ENCODE measurements around the gene FAM180B.

The FAM180B gene

DNA sequence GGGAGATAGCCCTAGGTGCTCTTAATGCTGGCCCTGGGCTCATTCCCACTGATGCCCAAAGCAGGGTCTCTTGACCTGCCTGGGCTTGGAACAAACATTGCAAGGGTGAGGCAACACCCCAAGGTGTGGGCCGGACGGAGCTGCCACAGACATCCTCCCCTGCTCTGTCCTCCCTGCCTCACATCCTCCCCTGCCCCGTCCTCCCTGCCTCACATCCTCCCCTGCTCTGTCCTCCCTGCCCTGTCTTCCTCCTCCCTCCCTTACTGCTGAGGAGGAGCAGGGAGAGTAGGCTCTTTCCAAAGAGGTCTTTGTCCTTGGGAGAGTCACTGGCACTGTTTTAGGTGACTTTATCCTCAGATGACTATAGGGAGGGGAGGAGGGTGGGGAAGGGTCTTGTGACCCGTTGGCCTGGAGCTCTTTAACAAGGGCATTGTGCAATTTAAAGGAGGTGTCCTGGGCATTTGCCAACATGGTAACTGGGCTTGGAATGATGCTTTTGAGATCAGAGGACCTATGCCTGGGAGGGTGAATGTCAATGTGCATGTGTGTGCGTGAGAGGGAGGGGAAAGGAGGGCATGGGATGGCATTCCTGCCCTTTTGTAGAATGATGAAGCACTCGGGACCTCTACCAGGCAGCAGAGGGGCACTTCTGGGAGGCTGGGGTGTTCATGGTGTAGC is 700 bp downstream of the FAM180B start:
- Histone ChIP-seq H3K9me2 (ENCODE audit: low read depth, low read length) (no peaks in the 10 kb centered on the region), H3K4me1 (ENCODE audit: insufficient read depth, low read length, severe bottlenecking) (no peaks in the 10 kb centered on the region), H3K36me3 (ENCODE audit: insufficient read depth, low read length) (peaks cover 32% of the 10 kb centered on the region), H3K27ac (ENCODE audit: low read depth, low read length, poor library complexity, severe bottlenecking) (no peak overlapping the region), H2AFZ (ENCODE audit: low read length) (no peak overlapping the region), H3K9me3 (ENCODE audit: low read length) (no peaks in the 10 kb centered on the region), H3K4me3 (ENCODE audit: low read depth, low read length, poor library complexity, severe bottlenecking) (no peak overlapping the region), H3K27me3 (ENCODE audit: insufficient read depth, low read length) (no peaks in the 10 kb centered on the region), H3F3A (ENCODE audit: insufficient read depth, low read length) (0 out of 2 replicates have a peak, but pooled peaks cover 4% of the 10 kb centered on the region), H3K9ac (ENCODE audit: low read length) (no peak overlapping the region), H4K20me1 (ENCODE audit: insufficient read depth, low read length) (no peaks in the 10 kb centered on the region), H3K4me2 (ENCODE audit: low read length) (no peak overlapping the region), H3K79me2 (ENCODE audit: insufficient read depth, low read length) (no peaks in the 10 kb centered on the region)
- no peak for TF ChIP-seq EZH2 (IDR thresholded peaks at IDR 0.05; ENCODE audit: borderline replicate concordance, low read length)
- TF ChIP-seq, protein P1, sequence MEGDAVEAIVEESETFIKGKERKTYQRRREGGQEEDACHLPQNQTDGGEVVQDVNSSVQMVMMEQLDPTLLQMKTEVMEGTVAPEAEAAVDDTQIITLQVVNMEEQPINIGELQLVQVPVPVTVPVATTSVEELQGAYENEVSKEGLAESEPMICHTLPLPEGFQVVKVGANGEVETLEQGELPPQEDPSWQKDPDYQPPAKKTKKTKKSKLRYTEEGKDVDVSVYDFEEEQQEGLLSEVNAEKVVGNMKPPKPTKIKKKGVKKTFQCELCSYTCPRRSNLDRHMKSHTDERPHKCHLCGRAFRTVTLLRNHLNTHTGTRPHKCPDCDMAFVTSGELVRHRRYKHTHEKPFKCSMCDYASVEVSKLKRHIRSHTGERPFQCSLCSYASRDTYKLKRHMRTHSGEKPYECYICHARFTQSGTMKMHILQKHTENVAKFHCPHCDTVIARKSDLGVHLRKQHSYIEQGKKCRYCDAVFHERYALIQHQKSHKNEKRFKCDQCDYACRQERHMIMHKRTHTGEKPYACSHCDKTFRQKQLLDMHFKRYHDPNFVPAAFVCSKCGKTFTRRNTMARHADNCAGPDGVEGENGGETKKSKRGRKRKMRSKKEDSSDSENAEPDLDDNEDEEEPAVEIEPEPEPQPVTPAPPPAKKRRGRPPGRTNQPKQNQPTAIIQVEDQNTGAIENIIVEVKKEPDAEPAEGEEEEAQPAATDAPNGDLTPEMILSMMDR (IDR thresholded peaks at IDR 0.05; ENCODE audit: low read length) = no peak

DNA sequence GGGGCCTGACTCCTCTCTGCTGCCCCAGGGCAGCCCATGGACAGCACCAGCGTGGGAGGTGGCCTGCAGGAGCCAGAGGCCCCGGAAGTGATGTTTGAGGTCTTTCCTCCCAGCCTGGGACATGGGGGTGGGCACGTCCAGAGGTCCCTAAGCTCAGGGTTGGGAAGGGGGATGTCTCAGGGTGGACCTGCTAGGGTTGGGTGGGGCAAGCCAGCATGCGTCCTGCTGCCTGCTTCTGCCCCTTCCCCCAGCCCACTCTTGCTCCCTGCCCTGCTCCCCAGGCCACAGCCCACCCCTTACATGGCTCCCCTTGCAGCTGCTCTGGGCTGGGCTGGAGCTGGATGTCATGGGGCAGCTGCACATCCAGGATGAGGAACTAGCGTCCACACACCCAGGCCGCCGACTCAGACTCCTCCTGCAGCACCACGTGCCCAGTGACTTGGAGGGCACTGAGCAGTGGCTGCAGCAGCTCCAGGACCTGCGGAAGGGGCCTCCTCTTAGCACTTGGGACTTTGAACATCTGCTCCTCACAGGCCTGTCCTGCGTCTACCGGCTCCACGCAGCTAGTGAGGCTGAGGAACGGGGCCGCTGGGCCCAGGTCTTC is 1.3 kb downstream of the FAM180B start:
- Histone ChIP-seq H3K27ac (ENCODE audit: low read depth, low read length, poor library complexity, severe bottlenecking) (no peak overlapping the region), H3K4me3 (ENCODE audit: low read depth, low read length, poor library complexity, severe bottlenecking) (no peak overlapping the region), H4K20me1 (ENCODE audit: insufficient read depth, low read length) (no peaks in the 10 kb centered on the region), H3K9me3 (ENCODE audit: low read length) (no peaks in the 10 kb centered on the region), H3K79me2 (ENCODE audit: insufficient read depth, low read length) (no peaks in the 10 kb centered on the region), H3K36me3 (ENCODE audit: insufficient read depth, low read length) (peaks cover 26% of the 10 kb centered on the region), H3K4me2 (ENCODE audit: low read length) (no peak overlapping the region), H3K4me1 (ENCODE audit: insufficient read depth, low read length, severe bottlenecking) (no peaks in the 10 kb centered on the region), H3K9me2 (ENCODE audit: low read depth, low read length) (no peaks in the 10 kb centered on the region), H2AFZ (ENCODE audit: low read length) (no peak overlapping the region), H3F3A (ENCODE audit: insufficient read depth, low read length) (0 out of 2 replicates have a peak, but pooled peaks cover 4% of the 10 kb centered on the region), H3K27me3 (ENCODE audit: insufficient read depth, low read length) (no peaks in the 10 kb centered on the region), H3K9ac (ENCODE audit: low read length) (no peak overlapping the region)
- TF ChIP-seq, protein P1 (IDR thresholded peaks at IDR 0.05; ENCODE audit: low read length) = no peak
- no peak for TF ChIP-seq EZH2 (IDR thresholded peaks at IDR 0.05; ENCODE audit: borderline replicate concordance, low read length)

GRCh38 chr11:47589118-47589517 is 2.6 kb downstream of the FAM180B start:
- H3K4me3 ChIP-seq (ENCODE audit: low read depth, low read length, poor library complexity, severe bottlenecking) = no peak overlapping the region
- no peaks in the 10 kb centered on the region for H3K9me3 ChIP-seq (ENCODE audit: low read length)
- TF ChIP-seq, protein P1 (IDR thresholded peaks at IDR 0.05; ENCODE audit: low read length) = no peak
- no peak for TF ChIP-seq EZH2 (IDR thresholded peaks at IDR 0.05; ENCODE audit: borderline replicate concordance, low read length)
- 0 out of 2 replicates have a peak, but pooled peaks cover 1% of the 10 kb centered on the region for H3F3A ChIP-seq (ENCODE audit: insufficient read depth, low read length)
- no peak overlapping the region for H2AFZ ChIP-seq (ENCODE audit: low read length)
- no peaks in the 10 kb centered on the region for H4K20me1 ChIP-seq (ENCODE audit: insufficient read depth, low read length)
- no peaks in the 10 kb centered on the region for H3K9me2 ChIP-seq (ENCODE audit: low read depth, low read length)
- H3K27me3 ChIP-seq (ENCODE audit: insufficient read depth, low read length) = peaks cover 4% of the 10 kb centered on the region; the same call in 1 of the 2 replicates
- H3K4me1 ChIP-seq (ENCODE audit: insufficient read depth, low read length, severe bottlenecking) = no peaks in the 10 kb centered on the region
- no peak overlapping the region for H3K4me2 ChIP-seq (ENCODE audit: low read length)
- no peaks in the 10 kb centered on the region for H3K79me2 ChIP-seq (ENCODE audit: insufficient read depth, low read length)
- H3K36me3 ChIP-seq (ENCODE audit: insufficient read depth, low read length) = peaks cover 13% of the 10 kb centered on the region
- H3K27ac ChIP-seq (ENCODE audit: low read depth, low read length, poor library complexity, severe bottlenecking) = no peak overlapping the region
- no peak overlapping the region for H3K9ac ChIP-seq (ENCODE audit: low read length)
